ENCODE measurements around the gene EGR4. TPM values are rescaled to one million over a fixed set of nuclear protein-coding genes. Genes with fewer than 3 reads are reported as not detected.

EGR4 gene
- total and polyA plus RNA-seq, 8 donors: 0.05 to 0.31 TPM; not detected in 6

- TF ChIP-seq, protein P1, sequence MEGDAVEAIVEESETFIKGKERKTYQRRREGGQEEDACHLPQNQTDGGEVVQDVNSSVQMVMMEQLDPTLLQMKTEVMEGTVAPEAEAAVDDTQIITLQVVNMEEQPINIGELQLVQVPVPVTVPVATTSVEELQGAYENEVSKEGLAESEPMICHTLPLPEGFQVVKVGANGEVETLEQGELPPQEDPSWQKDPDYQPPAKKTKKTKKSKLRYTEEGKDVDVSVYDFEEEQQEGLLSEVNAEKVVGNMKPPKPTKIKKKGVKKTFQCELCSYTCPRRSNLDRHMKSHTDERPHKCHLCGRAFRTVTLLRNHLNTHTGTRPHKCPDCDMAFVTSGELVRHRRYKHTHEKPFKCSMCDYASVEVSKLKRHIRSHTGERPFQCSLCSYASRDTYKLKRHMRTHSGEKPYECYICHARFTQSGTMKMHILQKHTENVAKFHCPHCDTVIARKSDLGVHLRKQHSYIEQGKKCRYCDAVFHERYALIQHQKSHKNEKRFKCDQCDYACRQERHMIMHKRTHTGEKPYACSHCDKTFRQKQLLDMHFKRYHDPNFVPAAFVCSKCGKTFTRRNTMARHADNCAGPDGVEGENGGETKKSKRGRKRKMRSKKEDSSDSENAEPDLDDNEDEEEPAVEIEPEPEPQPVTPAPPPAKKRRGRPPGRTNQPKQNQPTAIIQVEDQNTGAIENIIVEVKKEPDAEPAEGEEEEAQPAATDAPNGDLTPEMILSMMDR (IDR thresholded peaks at IDR 0.05): no peak
- Histone ChIP-seq H3K4me1 (peaks cover 19 to 31% (median 28%) of the 10 kb centered on the region in 4 donors), H3K9me3 (peaks cover 0 to 6% (median 2%) of the 10 kb centered on the region in 4 donors), H3K4me3 (peak overlapping the region in 1 of 4 donors; percentile 60), H3K27me3 (peaks cover 24 to 98% (median 63%) of the 10 kb centered on the region in 3 donors), H3K36me3 (no peaks in the 10 kb centered on the region), H3K27ac (no peak overlapping the region)
- DNase-seq: no peak
- intact Hi-C loops (cut with DNase I; ENCODE audit: low total_unique reads): no loop called here
- WGBS, 5 donors: 7 to 9% (median 8%) methylated on average over 26 to 38 of the region's 38 CpGs
Observed at GRCh38 chr2:73292316-73292905, 937 bp downstream of the EGR4 start.

DNA sequence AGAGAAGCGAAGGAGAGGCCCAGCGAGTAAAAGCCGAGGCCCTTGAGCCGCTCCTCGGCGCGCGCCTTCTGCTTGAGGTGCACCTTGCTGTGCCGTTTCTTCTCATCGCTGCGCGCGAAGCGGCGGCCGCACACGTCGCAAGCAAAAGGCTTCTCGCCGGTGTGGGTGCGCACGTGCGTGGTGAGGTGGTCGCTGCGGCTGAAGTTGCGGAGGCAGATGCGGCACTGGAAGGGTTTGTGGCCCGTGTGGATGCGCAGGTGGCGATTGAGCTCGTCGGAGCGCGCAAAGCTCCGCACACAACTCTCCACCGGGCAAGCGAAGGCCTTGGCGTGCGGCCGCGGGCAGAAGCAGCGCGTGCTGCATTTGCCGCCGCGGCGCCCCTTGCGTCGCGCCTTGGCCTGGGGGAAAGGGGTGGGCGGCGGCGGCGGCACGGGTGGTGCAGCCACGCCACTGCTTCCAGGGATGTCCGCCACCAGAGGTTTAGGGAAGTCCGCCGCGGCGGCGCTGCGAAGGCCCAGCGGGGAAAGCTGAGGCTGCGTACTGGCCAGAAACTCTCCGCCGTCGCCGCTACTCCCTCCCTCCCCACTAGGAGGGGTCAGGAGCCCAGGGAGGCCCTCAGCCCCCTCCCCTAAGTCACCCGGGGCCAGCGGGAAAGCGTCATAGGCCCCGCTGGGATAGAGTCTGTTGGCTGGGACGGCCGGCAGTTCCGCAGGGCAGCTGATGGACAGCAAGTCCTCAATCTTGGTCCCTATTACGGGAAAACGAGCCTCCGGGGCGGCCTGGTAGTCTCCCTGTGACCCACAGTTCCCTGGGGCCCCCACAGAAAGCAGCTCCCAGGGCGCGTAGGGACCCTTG is 1.7 kb downstream of the EGR4 start:
- peaks cover 19 to 31% (median 28%) of the 10 kb centered on the region in 4 donors for H3K4me1 ChIP-seq
- 2 to 5% (median 5%) methylated on average over 58 to 82 of the region's 82 CpGs for WGBS, 5 donors
- peaks cover 0 to 6% (median 2%) of the 10 kb centered on the region in 4 donors for H3K9me3 ChIP-seq
- peaks cover 20 to 98% (median 57%) of the 10 kb centered on the region in 3 donors for H3K27me3 ChIP-seq
- TF ChIP-seq, protein P1 (IDR thresholded peaks at IDR 0.05): no peak
- TF ChIP-seq POLR2A (IDR thresholded peaks at IDR 0.05): no peak
- TF ChIP-seq EP300 (IDR thresholded peaks at IDR 0.05): no peak
- no peak for TF ChIP-seq POLR2AphosphoS5 (IDR thresholded peaks at IDR 0.05)
- H3K4me3 ChIP-seq: peak overlapping the region; percentile 19 to 36 (median 30)
- H3K27ac ChIP-seq: no peak overlapping the region
- H3K36me3 ChIP-seq: no peaks in the 10 kb centered on the region
- intact Hi-C loops (cut with DNase I; ENCODE audit: low total_unique reads): no loop called here
- peak in 1 of 2 donors; percentile 30 for DNase-seq

DNA sequence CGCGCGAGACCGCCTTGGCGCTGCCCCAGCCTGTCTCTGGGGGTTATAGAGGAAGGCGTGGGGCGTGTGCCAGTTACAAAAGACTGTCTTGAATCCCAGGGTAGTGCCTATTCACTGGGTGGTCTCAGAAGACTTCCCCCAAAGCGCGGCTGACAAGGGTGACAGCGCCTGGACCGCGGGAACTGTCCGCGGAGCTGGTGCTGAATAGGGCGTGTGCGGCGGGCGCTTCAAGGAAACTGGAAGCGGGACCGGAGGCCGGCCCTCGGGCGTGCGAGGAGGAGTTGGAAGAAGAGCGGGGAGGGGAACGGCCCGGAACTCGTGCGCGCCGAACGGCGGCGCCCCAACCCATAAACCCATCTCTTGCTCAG is 2.3 kb downstream of the EGR4 start:
- Histone ChIP-seq H3K36me3 (no peaks in the 10 kb centered on the region), H3K4me1 (peaks cover 19 to 31% (median 28%) of the 10 kb centered on the region in 4 donors), H3K27me3 (peaks cover 20 to 98% (median 55%) of the 10 kb centered on the region in 3 donors), H3K9me3 (peaks cover 0 to 6% (median 2%) of the 10 kb centered on the region in 4 donors), H3K4me3 (peak overlapping the region; percentile 19 to 36 (median 30)), H3K27ac (no peak overlapping the region)
- intact Hi-C loops (cut with DNase I; ENCODE audit: low total_unique reads): no loop called here
- DNase-seq: peak in 1 of 2 donors; percentile 89
- 3 to 6% (median 5%) methylated on average over 17 to 34 of the region's 34 CpGs for WGBS, 5 donors
- TF ChIP-seq, protein P1 (IDR thresholded peaks at IDR 0.05): no peak
- TF ChIP-seq POLR2A (IDR thresholded peaks at IDR 0.05): no peak
- TF ChIP-seq POLR2AphosphoS5 (IDR thresholded peaks at IDR 0.05): no peak
- no peak for TF ChIP-seq EP300 (IDR thresholded peaks at IDR 0.05)

DNA sequence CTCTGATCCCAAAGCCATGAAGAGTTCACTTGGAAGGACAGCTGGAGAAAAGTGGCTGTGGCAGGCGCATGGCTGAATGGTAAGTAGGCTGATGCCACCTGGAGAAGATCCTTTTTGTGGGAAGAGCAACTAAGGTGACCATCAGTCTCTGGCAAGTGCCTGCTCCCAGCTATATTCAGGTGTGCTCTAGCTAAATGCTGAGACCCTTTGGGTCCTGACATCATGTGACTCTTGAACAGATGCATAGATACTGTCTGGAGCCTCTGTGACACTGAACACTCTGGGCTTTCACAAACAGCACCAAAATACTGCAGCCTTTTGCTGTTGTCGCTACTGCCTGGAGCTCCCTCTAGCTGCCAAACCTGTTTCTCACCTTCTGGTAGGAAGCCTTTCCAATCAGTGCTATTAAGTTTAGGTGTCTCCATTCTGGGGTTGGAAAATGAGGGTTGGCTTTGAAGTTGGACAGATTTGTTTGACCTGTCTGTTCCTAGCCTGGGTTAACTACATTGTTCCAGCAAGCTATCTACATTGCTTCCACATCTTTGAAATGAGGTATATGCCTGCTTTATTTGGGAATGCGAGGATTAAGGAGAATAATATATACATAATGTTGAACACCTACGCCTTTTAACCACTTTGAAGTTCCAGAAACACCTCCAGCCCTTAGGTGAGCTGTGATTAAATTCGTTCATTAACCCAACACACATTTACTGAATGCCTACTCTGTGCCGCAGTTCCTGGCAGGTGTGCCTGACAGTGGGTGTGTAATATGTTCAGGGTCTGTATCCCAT is 3.1 kb downstream of the EGR4 start:
- Histone ChIP-seq H3K27ac (no peak overlapping the region), H3K9me3 (peaks cover 0 to 6% (median 2%) of the 10 kb centered on the region in 4 donors), H3K4me3 (no peak overlapping the region), H3K36me3 (no peaks in the 10 kb centered on the region), H3K4me1 (peaks cover 19 to 34% (median 29%) of the 10 kb centered on the region in 4 donors), H3K27me3 (peaks cover 20 to 98% (median 47%) of the 10 kb centered on the region in 3 donors)
- TF ChIP-seq POLR2A (IDR thresholded peaks at IDR 0.05): no peak
- no peak for TF ChIP-seq EP300 (IDR thresholded peaks at IDR 0.05)
- TF ChIP-seq, protein P1 (IDR thresholded peaks at IDR 0.05): peak in 3 of 7 experiments; percentile 13 to 45 (median 16)
- no peak for TF ChIP-seq POLR2AphosphoS5 (IDR thresholded peaks at IDR 0.05)
- whole genome bisulfite sequencing, 5 donors: 54 to 60% (median 58%) methylated on average over 6 of the region's 6 CpGs
- intact Hi-C loops (cut with DNase I; ENCODE audit: low total_unique reads): no loop called here
- DNase-seq: peak in 1 of 2 donors; percentile 72
